Measurements from ENCODE around the gene DSTYK. TPM values are rescaled to one million over a fixed set of nuclear protein-coding genes. Genes with fewer than 3 reads are reported as not detected.
A peak's percentile ranks its signal among the peaks of the same experiment; 100 is the strongest.

DSTYK gene
- total RNA-seq, 1 donor from 2014 or later: 10.7 TPM

DNA sequence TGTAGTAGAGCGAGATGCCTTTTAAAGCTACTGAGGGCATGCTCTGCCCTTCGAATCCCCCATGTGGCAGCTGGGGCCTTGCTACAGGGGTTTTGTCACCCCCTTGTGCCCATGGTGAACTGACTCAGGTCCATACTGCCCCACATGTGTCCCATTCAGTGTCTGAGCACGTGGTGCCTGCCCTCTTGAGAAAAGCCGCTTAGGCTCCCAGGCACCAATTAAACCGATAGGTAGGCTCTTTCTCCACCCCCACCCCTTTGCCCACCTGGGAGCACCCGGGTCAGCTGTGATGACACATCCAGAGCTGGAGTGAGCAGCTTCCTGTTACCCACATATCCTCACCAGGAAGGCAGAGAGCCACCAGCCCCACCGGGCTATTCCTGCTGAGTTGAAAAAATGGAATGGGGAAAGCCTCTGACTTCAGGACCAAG lies 46.8 kb upstream of the DSTYK start:
- Histone ChIP-seq H3K4me1 (peaks cover 55% of the 10 kb centered on the region), H3K9me3 (no peaks in the 10 kb centered on the region), H3K27ac (no peak overlapping the region), H3K36me3 (no peaks in the 10 kb centered on the region), H3K4me3 (no peak overlapping the region), H3K27me3 (ENCODE audit: low read depth) (no peaks in the 10 kb centered on the region)
- ATAC-seq (no peak), DNase-seq (no peak)
- intact Hi-C loops (cut with DNase I): loop anchor here (10.0 kb wide), 1 partner anchor 133 kb away; the partner anchor contains the start of gene RBBP5
- TF ChIP-seq CTCF (IDR thresholded peaks at IDR 0.05): no peak

DNA sequence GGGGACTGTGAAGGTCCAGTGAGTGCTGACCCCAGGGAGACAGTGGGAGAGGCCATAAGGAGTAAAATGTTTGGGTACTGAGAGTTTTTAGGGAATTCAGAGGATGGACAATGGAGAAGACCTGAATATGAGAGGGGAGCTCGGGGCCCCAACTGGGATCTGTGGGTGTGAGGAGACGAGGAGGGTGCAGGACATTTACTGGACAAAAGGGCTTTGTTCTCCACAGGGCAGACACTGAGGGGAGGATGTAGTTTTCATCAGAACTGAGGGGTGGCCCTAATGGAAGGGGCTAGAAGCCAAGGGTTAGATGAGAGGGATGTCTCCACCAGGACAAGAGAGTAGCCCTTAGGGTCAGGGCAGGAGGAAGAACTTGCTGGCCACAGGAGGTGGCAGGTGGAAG lies 46.2 kb upstream of the DSTYK start:
- Histone ChIP-seq H3K36me3 (no peaks in the 10 kb centered on the region), H3K4me3 (no peak overlapping the region), H3K27me3 (ENCODE audit: low read depth) (no peaks in the 10 kb centered on the region), H3K27ac (no peak overlapping the region), H3K4me1 (peaks cover 52% of the 10 kb centered on the region), H3K9me3 (no peaks in the 10 kb centered on the region)
- no peak for TF ChIP-seq CTCF (IDR thresholded peaks at IDR 0.05)
- intact Hi-C loops (cut with DNase I): loop anchor here (10.0 kb wide), 1 partner anchor 133 kb away; the partner anchor contains the start of gene RBBP5
- ATAC-seq: no peak
- no peak for DNase-seq

- intact Hi-C loops (cut with DNase I): loop anchor here (10.0 kb wide), 1 partner anchor 132 kb away; the partner anchor contains the start of gene RBBP5
Observed at GRCh38 chr1:205256951-205257625, 45.6 kb upstream of the DSTYK start.

GRCh38 chr1:205255941-205256780 lies 44.7 kb upstream of the DSTYK start:
- no peaks in the 10 kb centered on the region for H3K27me3 ChIP-seq (ENCODE audit: low read depth)
- DNase-seq (peak; percentile 89), ATAC-seq (peak; percentile 93 to 94)
- no peaks in the 10 kb centered on the region for H3K36me3 ChIP-seq
- no peaks in the 10 kb centered on the region for H3K9me3 ChIP-seq
- TF ChIP-seq CTCF (IDR thresholded peaks at IDR 0.05): peak; percentile 96
- H3K27ac ChIP-seq: no peak overlapping the region
- peaks cover 37% of the 10 kb centered on the region for H3K4me1 ChIP-seq
- H3K4me3 ChIP-seq: no peak overlapping the region
- intact Hi-C loops (cut with DNase I): loop anchor here (10.0 kb wide), 1 partner anchor 131 kb away; the partner anchor contains the start of gene RBBP5

More at GRCh38 chr1:205256951-205257625, 45.6 kb upstream of the DSTYK start:
- Histone ChIP-seq H3K27ac (no peak overlapping the region), H3K27me3 (ENCODE audit: low read depth) (no peaks in the 10 kb centered on the region), H3K4me1 (peaks cover 46% of the 10 kb centered on the region), H3K4me3 (no peak overlapping the region), H3K9me3 (no peaks in the 10 kb centered on the region), H3K36me3 (no peaks in the 10 kb centered on the region)
- ATAC-seq (no peak), DNase-seq (no peak)
- TF ChIP-seq CTCF (IDR thresholded peaks at IDR 0.05): no peak

- DNase-seq: no peak
- Histone ChIP-seq H3K4me3 (no peak overlapping the region), H3K27me3 (ENCODE audit: low read depth) (no peaks in the 10 kb centered on the region), H3K4me1 (peaks cover 44% of the 10 kb centered on the region), H3K36me3 (no peaks in the 10 kb centered on the region), H3K9me3 (no peaks in the 10 kb centered on the region), H3K27ac (no peak overlapping the region)
- intact Hi-C loops (cut with DNase I): loop anchor here (10.0 kb wide), 1 partner anchor 127 kb away; the partner anchor contains the start of gene RBBP5
- TF ChIP-seq CTCF (IDR thresholded peaks at IDR 0.05): no peak
- no peak for ATAC-seq
Observed at GRCh38 chr1:205251576-205251975, 40.1 kb upstream of the DSTYK start.

All from lower lobe of right lung (tissue), 2 donors.